A172 (cell line): ENCODE results near the gene AK3. TPM values are rescaled to one million over a fixed set of nuclear protein-coding genes. Genes with fewer than 3 reads are reported as not detected.
"Not testable (repeated sequence)": the region's sequence is repeated elsewhere in the genome, so short reads cannot be mapped to it uniquely, and the experiment has no call there.

Experiments used
- DNase-seq: peaks from one replicate; pipeline ENCODE4 v3.0.0-alpha.2; 2015; ENCODE audit warnings: low spot score
- total RNA-seq: library from RNA; depleted of rRNA; stranded (reverse); fragments of >200 nt; shearing (Covaris generic); gene quantifications from 2 replicates; pipeline ENCODE4 v1.2.3, GENCODE V29; 2014; rRNA removed

Gene AK3
- total RNA-seq, 1 experiment from 2014 or later: 41.8 TPM

GRCh38 chr9:4666042-4666699 lies 74.8 kb downstream of the AK3 start, which contains the start of gene SPATA6L:
TSS of gene SPATA6L (minus strand) at chr9:4666480. CDS start at chr9:4666250, 230 bp downstream.
- peak; percentile 10 for DNase-seq

GRCh38 chr9:4665357-4665756 lies 75.6 kb downstream of the AK3 start:
- DNase-seq: no peak

- no peak for DNase-seq
Measured at GRCh38 chr9:4663956-4664355, 77.0 kb downstream of the AK3 start.

GRCh38 chr9:4662989-4663792 lies 77.8 kb downstream of the AK3 start:
- DNase-seq: no peak

GRCh38 chr9:4662108-4662988 lies 78.7 kb downstream of the AK3 start, which contains the start of gene PLPP6:
TSS of gene PLPP6 (plus strand) at chr9:4662294. CDS start at chr9:4662376, 82 bp downstream.
- peak; percentile 61 for DNase-seq

- peak; percentile 6 for DNase-seq
Measured at GRCh38 chr9:4661611-4662010, 79.4 kb downstream of the AK3 start.

GRCh38 chr9:4661165-4661564 lies 79.8 kb downstream of the AK3 start:
- peak; percentile 32 for DNase-seq

GRCh38 chr9:4660665-4661064 lies 80.3 kb downstream of the AK3 start:
- DNase-seq: not testable (repeated sequence)

Other genes starting within 250 kb of the AK3 start
- 7.0 and 8.2 TPM in 2 replicates for gene PLPP6, start 78.9 kb downstream of the AK3 start, total RNA-seq
- not detected in 2 replicates for gene SPATA6L, start 74.7 kb downstream of the AK3 start, total RNA-seq
- 21.9 and 27.6 TPM in 2 replicates for gene CDC37L1, start 61.6 kb downstream of the AK3 start, total RNA-seq
- gene RCL1, start 51.7 kb upstream of the AK3 start, total RNA-seq: 10.3 and 12.1 TPM in 2 replicates
- 5.0 and 10.8 TPM in 2 replicates for gene JAK2, start 244.1 kb upstream of the AK3 start, total RNA-seq